DND-41 (cell line): Measurements from ENCODE around the gene SART1.

Source experiments
- CTCF ChIP-seq: IDR thresholded peaks from 2 replicates; pipeline ENCODE4 v1.5.1; 2012; ENCODE audit warnings: borderline replicate concordance, low read length, moderate library complexity, mild to moderate bottlenecking; ENCODE audit not compliant: poor library complexity, severe bottlenecking; ENCODE audit errors: extremely low read depth
- EZH2 ChIP-seq: IDR thresholded peaks from 3 replicates; pipeline ENCODE4 v1.6.1; 2012; ENCODE audit warnings: borderline replicate concordance, low read depth, mild to moderate bottlenecking, moderate library complexity, low read length, inconsistent platforms; ENCODE audit not compliant: severe bottlenecking

GRCh38 chr11:65997286-65997685 is 35.8 kb downstream of the SART1 start:
- TF ChIP-seq EZH2: no peak
- TF ChIP-seq CTCF: no peak
